ENCODE results near the gene SUN2.

SUN2 gene

DNA sequence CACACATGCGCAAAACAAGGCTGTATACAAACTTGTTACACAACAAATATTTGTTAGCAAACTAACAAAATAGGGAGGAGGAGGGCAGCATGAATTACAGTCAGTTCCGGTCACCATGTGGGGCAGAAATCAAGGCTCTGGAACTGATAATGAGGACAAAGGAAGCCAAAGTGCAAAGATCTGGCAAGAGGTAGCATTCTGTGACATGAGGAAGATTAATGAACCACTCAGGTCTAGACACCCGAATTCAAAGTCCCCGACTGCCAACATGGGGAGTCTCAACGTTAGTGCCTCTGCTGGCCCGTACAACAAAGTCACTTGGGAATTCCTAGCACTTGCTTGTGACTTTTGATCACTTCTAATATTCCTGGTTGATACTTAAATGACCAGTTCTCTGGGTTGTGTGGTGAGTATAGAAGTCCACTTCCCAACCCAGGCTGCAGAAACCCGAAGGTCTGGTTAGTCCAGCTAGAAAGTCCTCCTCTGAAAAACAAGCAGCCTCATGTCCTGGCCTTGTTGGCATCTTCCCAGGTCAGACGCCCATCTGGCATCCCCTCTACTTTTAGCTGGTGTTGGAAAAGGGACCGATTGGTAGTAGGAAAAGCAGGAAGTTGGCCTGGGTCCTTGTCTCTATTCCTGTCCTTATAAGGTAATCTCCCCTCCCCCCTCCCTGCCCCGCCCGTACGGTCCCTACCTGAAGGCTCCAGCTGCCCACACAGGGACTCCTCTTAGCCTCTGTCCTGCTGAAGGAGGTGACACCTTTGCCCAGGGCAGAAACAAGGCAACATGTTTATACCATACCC, 1.6 kb downstream of the SUN2 start:
- no peak for DNase-seq (ENCODE audit: low read depth in 2 of 2)

DNA sequence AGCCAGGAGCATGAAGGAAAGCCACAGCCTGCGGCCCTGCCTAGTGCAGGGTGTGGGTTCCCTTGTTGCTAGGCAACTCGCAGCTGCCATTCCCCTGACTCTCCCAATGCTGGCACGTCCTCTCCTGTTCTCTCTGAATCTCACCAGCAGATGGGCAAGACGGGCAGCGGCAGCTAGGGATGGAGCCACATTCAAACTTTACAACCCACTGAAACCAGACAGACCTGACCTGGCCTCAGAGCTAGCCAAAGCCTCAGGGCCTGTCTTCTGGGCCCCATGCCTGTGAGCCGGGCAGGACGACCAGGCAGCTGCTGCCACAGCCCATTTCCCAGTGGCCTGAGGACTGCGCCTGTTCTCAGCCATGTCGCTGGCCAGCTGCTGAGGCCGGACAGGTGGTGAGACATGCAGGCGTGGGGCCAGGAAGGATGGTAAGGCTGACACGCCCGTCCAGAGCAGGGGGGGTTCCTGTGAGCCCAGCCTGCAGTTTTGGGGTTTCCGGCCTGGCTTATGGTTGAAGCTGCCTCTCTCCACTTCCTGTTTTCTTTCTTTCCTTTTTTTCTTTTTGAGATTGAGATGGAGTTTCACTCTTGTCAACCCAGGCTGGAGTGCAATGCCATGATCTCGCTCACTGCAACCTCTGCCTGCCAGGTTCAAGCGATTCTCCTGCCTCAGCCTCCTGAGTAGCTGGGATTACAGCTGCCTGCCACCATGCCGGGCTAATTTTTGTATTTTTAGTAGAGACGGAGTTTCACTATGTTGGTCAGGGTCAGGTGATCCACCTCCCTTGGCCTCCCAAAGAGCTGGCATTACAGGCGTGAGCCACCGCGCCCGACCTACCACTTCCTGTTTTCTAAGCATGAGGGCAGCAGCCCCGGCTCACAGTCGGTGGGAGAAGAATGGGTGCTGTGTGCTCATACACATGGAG, 4.1 kb downstream of the SUN2 start:
- peak in 1 of 2 donors; percentile 56 for DNase-seq (ENCODE audit: low read depth in 2 of 2)

DNA sequence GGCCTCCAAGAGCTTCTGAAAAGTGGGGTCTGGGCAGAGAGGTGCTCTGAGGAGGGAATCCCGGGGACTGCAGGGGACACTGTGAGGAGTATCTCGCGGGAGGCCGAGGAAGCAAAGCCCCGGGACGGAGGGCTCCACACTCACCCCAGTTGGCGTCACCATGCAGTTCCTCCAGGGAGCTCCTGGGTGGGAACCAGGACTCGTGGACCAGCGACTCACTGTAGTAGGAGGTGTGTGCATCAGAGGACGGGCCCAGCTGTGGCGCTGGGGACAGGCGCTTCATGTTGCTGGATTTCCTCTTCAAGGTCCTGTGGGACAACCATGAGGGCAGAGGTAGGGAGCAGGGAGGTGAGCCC, 4.8 kb downstream of the SUN2 start:
- no peak for DNase-seq (ENCODE audit: low read depth in 2 of 2)

DNA sequence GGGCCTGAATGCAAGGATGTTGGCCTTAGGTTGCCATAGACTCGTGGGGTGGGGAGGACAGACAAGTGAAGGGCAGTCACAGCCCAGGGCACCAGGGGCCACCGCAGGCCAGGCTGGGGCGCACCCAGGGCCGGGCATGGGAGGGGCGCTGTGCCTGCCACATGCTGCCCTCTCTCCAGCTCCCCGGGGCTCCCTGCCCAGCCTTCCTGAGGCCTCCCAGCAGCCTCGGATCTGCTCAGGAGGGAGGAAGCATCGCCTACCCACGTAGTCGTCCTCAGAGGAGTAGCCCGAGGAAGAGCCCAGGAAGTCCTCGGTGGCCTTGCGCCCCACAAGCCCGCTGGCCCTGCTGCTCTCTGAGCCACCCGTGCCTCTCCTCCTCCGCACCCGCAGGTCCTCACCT, 5.2 kb downstream of the SUN2 start:
- no peak for DNase-seq (ENCODE audit: low read depth in 2 of 2)

DNA sequence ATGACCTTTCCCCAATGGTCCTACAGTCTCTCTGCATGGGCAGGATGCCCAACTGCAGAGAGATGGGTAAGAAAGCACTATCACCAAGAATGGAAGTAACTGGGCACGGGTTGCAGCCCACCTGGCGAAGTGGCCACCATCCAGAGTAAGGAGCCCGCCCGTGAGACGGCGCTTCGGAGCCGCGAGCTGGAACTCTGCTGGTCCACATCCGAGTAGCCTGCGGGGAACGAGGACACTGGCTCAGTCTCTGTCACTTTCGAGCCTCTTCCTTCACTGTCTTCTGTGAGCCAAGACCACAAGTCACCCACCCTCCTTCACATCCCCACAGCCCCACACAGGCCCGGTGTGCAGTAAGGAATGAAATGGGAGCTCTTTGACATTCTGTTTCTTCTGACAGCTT, 5.7 kb downstream of the SUN2 start:
- no peak for DNase-seq (ENCODE audit: low read depth in 2 of 2)

DNA sequence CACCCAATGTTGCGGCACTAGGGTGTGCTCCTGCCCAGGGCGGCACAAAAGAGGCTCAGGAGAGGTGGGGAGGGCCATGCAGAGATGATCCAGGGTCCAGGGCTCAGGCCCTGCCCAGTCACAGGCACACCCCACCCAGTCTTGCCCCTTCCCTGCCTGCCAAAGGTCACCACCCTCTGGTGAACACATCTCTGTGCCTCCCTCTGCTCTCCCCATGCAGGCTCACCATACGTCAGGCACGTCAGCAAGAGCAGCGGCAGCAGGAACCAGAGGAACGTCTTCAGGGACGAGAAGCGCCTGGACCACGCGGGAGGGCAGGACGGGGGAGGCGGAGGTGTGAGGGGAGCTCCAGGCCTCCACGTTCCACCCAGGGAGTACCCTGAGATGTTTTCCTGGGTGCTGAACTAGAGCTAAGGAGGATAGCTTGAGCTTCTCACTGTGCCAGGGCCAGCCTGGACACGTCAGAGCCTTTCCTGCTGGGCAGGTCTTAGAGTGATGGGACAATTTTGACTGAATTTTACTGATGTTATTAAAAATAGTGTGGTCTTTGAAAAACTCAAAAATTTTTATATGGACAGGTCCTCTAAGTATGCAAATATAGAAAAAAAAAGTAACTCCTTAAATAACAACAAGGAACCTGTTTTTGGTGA, 7.2 kb downstream of the SUN2 start:
- DNase-seq (ENCODE audit: low read depth in 2 of 2) = no peak

DNA sequence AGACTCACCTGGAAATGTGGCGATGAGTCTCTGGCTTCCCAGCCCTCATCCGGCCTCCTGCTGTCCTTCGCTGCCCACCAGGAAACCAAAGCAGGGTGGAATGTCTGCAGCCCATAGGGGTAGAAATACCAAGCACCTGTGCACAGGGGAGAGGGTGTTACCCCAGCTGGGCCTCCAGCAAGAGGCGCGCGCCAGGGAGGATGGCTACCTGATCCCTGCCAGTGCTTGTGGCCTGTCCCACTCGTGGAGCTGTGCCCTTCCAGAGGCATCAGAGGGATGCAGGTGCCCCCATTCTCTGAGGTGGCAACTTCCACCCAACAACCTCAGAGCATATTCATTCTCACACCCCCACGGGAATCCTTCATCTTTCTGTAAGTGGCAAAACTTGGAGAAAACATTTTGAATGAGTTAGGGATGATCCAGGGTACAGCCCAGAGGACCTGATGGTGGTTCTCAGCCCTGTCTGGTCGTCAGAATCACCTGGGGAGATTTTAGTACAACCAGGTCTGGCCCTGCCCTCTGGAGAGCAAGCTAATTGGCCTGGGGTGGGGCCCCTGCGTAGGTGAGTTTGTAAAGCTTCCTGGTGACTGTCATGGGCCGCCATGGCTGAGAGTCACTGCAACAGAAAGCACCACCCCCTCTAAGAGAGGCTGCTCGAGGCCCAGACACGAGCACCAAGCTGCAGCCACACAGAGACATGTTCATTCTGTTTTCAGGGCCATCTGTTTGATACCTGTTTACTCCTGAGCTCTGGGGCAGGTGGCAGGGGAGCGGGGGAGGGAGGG, 9.9 kb downstream of the SUN2 start:
- no peak for DNase-seq (ENCODE audit: low read depth in 2 of 2)

DNA sequence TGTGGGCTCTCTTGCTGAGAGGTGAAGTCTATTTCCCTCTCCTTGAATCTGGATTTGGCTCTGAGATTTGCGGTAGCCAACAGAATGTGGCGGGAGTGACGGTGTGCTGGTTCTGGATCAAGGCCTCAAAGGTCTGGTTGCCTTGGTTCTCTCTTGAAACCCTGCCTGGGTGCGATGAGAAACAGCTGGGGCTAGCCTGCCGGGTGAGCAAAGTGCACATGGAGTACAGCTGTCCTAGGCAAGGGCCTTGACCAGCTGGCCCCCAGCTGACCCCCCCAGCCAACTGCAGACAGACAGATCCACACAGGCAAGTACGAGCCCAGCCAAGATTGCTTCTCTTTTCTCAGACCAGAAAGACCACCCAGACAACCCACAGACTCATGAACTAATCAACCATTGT, 10.8 kb downstream of the SUN2 start:
- no peak for DNase-seq (ENCODE audit: low read depth in 2 of 2)

DNA sequence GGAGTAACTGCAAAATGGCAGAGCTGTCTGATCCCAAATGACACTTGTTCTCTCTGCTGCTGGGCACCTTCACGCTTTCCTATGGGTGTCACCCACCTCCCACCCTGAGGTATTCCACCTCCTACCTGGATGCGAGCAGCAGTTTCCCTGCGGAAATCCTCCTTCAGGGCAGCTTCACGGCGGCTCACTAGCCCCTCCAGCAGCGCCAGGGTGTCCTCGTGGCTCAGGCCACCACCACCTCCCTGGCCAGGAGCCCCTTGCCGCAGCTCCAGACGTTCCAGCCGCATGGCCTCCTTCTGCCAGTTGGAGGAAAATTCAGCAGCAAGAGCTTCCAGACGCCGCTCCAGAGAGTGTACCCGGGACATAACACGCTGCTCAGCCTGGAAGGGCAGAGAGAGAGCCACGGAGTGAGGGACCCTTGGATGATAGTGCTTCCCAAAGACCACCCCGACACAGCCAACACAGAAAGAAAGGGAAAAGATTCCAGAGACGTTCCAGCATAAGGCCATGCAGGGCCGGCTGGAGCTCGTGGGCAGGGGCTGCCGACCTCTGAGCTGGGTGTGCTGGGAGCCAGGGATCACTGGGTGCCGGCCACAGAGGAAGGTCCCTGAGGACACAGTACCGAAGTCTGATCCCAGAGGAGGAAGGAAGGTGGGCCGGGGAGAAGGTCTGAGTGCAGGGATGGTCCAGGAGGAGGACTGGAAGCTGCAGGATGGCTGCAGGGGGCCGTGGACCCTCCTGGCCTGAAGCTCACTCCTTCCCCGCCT, 13.4 kb downstream of the SUN2 start:
- no peak for DNase-seq (ENCODE audit: low read depth in 2 of 2)

DNA sequence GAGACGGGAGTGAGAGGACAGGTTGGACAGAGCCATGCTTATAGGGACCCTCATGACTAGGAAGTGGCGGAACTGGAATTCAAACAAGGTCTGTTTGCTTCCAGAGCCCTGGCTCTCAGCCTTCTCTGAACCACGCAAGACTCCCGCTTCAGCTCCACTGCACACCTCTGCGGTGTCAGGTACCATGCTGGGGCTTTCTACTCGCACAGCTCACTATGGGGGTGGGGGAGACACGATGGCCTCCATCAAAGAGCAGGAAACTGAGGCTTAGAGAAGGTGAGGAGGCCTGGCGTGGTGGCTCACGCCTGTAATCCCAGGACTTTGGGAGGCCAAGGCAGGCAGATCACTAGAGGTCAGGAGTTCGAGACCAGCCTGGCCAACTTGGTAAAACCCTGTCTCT, 14.2 kb downstream of the SUN2 start:
- no peak for DNase-seq (ENCODE audit: low read depth in 2 of 2)

DNA sequence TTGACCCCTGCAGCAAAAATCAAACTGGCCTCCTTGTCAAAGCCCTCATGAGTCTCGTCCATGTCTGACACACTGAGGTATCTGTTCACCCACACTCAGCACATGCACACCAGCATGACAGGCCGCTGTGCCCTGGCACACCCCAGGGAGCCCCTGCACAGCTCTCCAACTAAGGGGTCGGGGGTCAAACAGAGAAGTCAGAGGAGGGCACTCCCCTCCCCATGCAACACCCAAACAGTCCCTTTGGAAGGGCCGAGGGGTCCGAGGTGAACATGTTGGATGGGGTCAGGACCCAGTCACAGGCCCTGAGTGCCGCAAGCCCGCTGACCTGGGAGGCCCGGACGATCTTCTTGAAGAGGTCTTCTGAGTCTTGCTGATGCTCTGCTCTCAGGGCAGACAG, 14.6 kb downstream of the SUN2 start:
- no peak for DNase-seq (ENCODE audit: low read depth in 2 of 2)

DNA sequence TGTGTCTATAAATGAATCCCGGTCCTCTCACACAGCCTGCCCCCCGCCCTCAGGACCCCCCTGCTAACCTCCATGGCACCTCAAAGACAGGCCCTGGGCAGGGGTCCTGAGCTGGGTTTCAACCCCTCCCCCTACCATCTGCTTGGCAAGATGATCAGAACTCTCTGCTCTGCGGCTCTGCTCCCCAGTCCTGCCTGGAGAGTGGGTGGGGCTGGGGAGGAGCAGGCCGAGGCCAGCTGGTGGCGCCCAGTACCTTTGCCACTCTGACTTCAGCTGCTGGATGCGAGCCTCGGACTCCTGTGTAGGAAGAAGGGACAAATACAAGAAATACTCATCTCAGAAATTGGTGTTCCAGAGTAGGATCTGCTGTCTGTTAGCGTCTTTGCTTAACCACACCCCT, 15.0 kb downstream of the SUN2 start:
- DNase-seq (ENCODE audit: low read depth in 2 of 2) = no peak

DNA sequence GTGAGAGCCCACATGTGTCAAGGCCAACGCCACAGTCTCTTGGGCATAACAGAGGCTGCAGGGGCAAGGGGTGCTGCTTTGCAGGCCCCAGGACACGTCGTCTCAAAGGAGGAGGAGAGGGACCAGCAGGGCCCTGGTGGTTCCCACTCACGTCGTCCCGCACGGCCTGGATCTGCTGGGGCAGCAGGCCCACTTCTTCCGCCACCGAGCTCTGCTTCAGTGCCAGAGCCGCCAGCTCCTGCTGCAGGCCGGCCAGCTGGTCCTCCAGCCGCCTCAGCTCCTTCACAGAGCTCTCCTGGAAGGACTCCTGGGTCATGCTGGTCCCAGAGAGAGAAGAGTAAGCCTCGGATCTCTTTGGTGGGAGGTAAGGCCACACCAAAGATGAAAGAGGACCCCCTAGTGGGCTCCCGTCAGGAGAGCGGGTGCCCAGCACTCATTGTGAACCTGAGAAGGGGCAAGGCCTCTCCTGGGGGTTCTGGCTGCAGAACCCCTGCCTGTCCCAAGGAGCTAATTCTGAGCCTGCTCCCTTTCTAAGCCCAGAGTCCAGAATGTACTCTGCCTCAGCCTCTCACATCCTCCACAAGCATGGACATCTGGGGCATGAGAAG, 15.6 kb downstream of the SUN2 start:
- no peak for DNase-seq (ENCODE audit: low read depth in 2 of 2)

DNA sequence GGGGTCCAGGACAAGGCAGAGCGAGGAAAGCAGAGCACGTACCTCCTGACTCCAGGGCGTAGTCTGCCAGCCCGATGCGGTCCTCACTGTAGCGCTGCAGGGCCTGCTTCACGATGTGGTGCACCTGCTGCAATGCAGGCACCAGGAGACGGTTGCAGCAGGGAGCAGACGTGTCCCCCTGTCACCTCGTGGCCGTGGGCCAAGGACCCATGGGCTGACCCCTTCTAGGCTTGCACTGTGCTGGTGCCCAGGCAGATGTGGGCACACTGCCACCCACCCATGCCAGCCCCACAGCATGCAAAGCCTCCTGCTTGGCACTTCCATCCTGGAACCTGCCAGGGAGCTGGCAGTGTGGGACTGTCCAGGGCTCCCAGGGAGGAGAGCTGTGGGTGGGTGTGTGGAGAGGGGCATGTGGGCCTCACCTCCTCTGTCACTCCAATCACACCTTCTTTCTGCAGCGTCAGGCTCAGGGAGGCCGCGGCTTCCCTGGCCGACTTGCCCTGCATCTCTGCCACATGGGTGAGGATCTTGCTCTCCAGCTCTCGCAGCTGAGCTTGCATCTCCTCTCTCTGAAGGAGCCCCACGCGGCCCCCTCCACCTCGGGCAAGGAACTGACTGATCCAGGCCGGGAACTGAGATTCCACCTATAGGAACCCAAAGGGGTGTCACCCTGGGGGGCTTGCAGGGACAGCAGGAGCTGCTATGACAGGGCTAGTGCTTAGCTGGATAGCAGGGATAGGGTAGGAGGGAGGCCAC, 16.3 kb downstream of the SUN2 start:
- no peak for DNase-seq (ENCODE audit: low read depth in 2 of 2)

DNA sequence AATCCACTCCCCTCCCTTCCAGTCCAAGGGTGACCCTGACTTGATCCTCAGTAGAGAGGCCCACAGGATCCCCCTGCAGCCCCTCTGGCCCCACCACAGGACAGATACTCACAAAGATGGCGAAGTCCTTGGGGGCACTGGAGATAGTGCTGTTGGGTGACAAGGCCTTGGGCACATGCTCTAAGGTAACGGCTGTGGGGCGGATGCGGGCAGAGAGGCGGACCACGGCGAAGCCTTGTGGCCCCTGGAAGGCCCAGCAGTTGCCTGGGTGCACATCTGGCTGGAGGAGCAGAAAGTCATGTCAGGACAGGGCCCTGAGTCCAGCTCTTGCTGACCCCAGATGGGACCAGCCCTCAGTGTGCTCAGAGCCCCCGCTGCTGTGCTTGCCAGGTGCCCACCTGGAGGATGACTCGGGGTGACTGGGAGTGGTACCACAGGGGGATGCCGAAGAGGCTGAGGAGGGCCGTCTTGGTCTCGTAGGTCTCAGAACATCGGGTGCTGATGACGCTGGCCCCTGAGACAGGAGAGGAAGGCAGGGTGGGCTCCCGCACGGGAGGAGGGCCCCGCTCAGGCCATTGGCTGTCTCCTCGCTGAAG, 17.2 kb downstream of the SUN2 start:
- DNase-seq (ENCODE audit: low read depth in 2 of 2) = no peak

DNA sequence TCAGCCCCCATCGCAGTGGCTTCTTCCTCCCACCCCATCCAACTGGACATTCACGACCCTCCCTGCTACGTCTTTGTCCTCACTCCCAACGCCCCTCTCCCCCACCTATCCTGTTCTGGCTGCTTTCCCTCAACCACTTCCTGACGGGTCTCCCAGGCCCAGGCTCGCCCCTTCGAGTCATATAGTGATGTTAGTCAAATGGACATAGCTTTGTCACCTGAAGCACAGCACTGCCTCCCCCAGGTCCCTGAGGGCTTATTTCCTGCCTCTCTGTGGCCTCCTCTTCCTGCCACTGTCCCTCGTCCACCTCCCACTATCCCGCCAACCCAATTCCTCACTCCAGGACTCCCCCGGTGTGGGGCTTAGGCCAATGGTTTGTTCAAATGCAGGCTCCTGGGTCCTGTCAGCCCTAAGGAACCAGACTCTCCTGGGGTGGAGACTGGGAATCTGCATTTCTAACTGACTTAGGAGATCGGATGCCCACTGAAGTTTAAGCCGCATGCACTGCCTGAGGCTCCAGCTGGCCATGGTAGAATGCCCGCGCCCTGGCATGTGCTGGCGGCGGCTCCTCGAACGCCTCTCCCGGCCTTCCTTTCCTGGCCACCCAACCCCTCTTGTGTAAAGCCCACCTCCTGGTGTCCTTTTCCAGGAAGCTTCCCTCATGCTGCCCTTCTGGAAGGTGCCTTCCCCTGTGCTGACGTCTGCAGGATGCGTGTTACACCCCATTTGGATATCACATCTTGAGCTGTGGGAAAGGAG, 18.3 kb downstream of the SUN2 start:
- no peak for DNase-seq (ENCODE audit: low read depth in 2 of 2)

DNA sequence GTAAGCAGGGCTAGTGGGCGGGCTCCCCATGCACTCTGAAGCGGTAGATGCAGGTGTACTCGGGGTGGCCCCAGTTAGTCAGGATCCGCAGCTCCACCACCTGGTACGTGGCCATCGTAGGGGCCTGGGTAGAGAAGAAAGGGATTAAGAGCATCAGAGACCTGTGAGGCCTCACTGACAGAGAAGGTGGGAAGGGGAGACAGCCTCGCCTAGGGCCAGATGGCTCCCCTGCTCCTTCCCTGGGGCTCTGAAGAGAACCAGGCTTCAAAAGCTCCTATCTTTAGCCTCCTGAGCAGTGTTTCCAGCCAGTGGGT, 19.6 kb downstream of the SUN2 start:
- DNase-seq (ENCODE audit: low read depth in 2 of 2) = no peak

DNA sequence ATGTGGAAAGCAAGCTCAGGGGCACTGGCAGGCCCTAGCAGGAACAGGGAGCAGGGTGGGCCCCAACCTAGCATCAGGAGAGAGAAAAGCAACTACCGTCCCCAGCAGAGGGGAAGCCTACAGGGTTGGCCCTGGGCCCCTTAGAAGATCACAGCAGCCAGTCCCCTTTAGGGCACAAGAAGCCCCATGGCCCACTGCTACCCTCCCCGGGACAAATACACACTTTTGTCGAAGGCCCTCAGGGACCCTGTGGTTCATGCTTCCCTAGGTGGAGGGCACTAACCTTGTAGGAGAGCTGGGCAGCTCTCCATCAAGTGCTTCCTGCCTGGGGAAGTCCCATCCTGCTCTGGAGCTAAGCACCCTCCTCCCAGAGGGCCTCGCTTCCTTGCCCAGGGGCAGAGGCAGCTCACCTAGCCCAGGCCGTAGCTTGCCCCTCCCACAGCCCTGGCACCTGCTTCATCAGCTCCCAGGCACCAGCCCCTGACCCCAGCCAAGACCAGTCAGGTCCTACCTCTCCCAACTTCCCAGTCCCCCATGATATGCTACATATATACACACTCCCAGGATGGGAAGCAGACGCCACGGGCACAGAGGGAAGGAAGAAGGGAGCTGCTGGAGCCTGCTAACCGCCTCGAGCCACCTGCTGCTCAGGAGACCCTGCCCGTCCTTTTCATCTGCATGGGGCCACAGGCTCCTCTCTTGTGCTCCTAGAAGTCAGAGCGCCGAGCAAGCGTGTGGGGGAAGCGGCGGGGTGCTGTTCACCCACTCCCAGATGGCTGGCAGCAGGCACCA, 20.1 kb downstream of the SUN2 start:
- DNase-seq (ENCODE audit: low read depth in 2 of 2) = no peak
